Measurements from ENCODE around the gene ADAMTS9. TPM values are rescaled to one million over a fixed set of nuclear protein-coding genes. Genes with fewer than 3 reads are reported as not detected.

ADAMTS9 gene
- total RNA-seq, 2 donors from 2014 or later = 30.0 to 31.0 TPM

- H3K27ac ChIP-seq = no peak overlapping the region
- 45% methylated on average over 4 of the region's 4 CpGs for WGBS
- TF ChIP-seq POLR2A (IDR thresholded peaks at IDR 0.05) (no peak), CTCF (IDR thresholded peaks at IDR 0.05) (no peak), POLR2AphosphoS5 (IDR thresholded peaks at IDR 0.05) (no peak)
- H3K4me3 ChIP-seq = no peak overlapping the region
- no peaks in the 10 kb centered on the region for H3K4me1 ChIP-seq (replicated peaks)
- no peak for DNase-seq (ENCODE audit: low spot score)
- no peaks in the 10 kb centered on the region for H3K27me3 ChIP-seq (replicated peaks; ENCODE audit: insufficient read depth)
- intact Hi-C loops (cut with DNase I) = no loop called here
- H3K36me3 ChIP-seq = no peaks in the 10 kb centered on the region
- no peaks in the 10 kb centered on the region for H3K9me3 ChIP-seq
Measured at GRCh38 chr3:64495121-64495780, 192.5 kb downstream of the ADAMTS9 start.

- TF ChIP-seq POLR2AphosphoS5 (IDR thresholded peaks at IDR 0.05) (no peak), POLR2A (IDR thresholded peaks at IDR 0.05) (no peak), CTCF (IDR thresholded peaks at IDR 0.05) (no peak)
- 95% methylated on average over 2 of the region's 2 CpGs for WGBS
- no peaks in the 10 kb centered on the region for H3K27me3 ChIP-seq (replicated peaks; ENCODE audit: insufficient read depth)
- DNase-seq (ENCODE audit: low spot score) = no peak
- H3K4me1 ChIP-seq (replicated peaks) = no peaks in the 10 kb centered on the region
- no peaks in the 10 kb centered on the region for H3K9me3 ChIP-seq
- intact Hi-C loops (cut with DNase I) = no loop called here
- H3K27ac ChIP-seq = no peak overlapping the region
- H3K4me3 ChIP-seq = no peak overlapping the region
- no peaks in the 10 kb centered on the region for H3K36me3 ChIP-seq
Measured at GRCh38 chr3:64494526-64494925, 193.3 kb downstream of the ADAMTS9 start.

- no peaks in the 10 kb centered on the region for H3K27me3 ChIP-seq (replicated peaks; ENCODE audit: insufficient read depth)
- 87% methylated on average over 2 of the region's 2 CpGs for WGBS
- no peak for DNase-seq (ENCODE audit: low spot score)
- no peak overlapping the region for H3K27ac ChIP-seq
- TF ChIP-seq CTCF (IDR thresholded peaks at IDR 0.05) (no peak), POLR2A (IDR thresholded peaks at IDR 0.05) (no peak), POLR2AphosphoS5 (IDR thresholded peaks at IDR 0.05) (no peak)
- no peaks in the 10 kb centered on the region for H3K36me3 ChIP-seq
- H3K9me3 ChIP-seq = no peaks in the 10 kb centered on the region
- no peaks in the 10 kb centered on the region for H3K4me1 ChIP-seq (replicated peaks)
- H3K4me3 ChIP-seq = no peak overlapping the region
- intact Hi-C loops (cut with DNase I) = no loop called here
Measured at GRCh38 chr3:64493149-64493548, 194.7 kb downstream of the ADAMTS9 start.

GRCh38 chr3:64491843-64492242, 196.0 kb downstream of the ADAMTS9 start:
- H3K36me3 ChIP-seq = no peaks in the 10 kb centered on the region
- intact Hi-C loops (cut with DNase I) = no loop called here
- WGBS = 91% methylated on average over 3 of the region's 3 CpGs

More at GRCh38 chr3:64491843-64492242, 196.0 kb downstream of the ADAMTS9 start:
- Histone ChIP-seq H3K4me1 (replicated peaks) (no peaks in the 10 kb centered on the region), H3K9me3 (no peaks in the 10 kb centered on the region), H3K27me3 (replicated peaks; ENCODE audit: insufficient read depth) (no peaks in the 10 kb centered on the region), H3K4me3 (no peak overlapping the region), H3K27ac (no peak overlapping the region)
- no peak for DNase-seq (ENCODE audit: low spot score)
- TF ChIP-seq POLR2AphosphoS5 (IDR thresholded peaks at IDR 0.05) = no peak
- TF ChIP-seq CTCF (IDR thresholded peaks at IDR 0.05) = no peak
- no peak for TF ChIP-seq POLR2A (IDR thresholded peaks at IDR 0.05)

Data from prostate gland (tissue), 2 donors.